Measurements from ENCODE around the gene CTSZ. TPM values are rescaled to one million over a fixed set of nuclear protein-coding genes. Genes with fewer than 3 reads are reported as not detected.
A peak's percentile ranks its signal among the peaks of the same experiment; 100 is the strongest.

Gene CTSZ
- total and polyA plus RNA-seq, 2 experiments from 2014 or later: 5.0 to 161 TPM

- Histone ChIP-seq H3K9me3 (ENCODE audit: low read depth) (no peaks in the 10 kb centered on the region), H3K27ac (peak overlapping the region; percentile 93), H3K4me2 (peak overlapping the region; percentile 97), H3K36me3 (replicated peaks; ENCODE audit: insufficient read depth, low read depth) (no peaks in the 10 kb centered on the region), H2AFZ (peak overlapping the region; percentile 87), H3K79me2 (peaks cover 47% of the 10 kb centered on the region), H3K4me1 (ENCODE audit: insufficient read depth) (peaks cover 22% of the 10 kb centered on the region), H3K4me3 (peak overlapping the region; percentile 83), H4K20me1 (ENCODE audit: insufficient read depth, poor library complexity, severe bottlenecking) (peaks cover 15% of the 10 kb centered on the region), H3K9me2 (replicated peaks; ENCODE audit: insufficient read depth) (no peaks in the 10 kb centered on the region), H3K27me3 (no peaks in the 10 kb centered on the region)
- DNase-seq (ENCODE audit: low spot score): peak; percentile 22
- TF ChIP-seq CTCF (IDR thresholded peaks at IDR 0.05; ENCODE audit: poor library complexity) (no peak), EZH2 (IDR thresholded peaks at IDR 0.05; ENCODE audit: borderline replicate concordance) (no peak), EZH2phosphoT487 (IDR thresholded peaks at IDR 0.05; ENCODE audit: low read depth, severe bottlenecking, unreplicated experiment) (no peak)
- WGBS (ENCODE audit: low lambda C conversion rate, missing lambda C conversion rate): 24% methylated on average over 21 of the region's 29 CpGs
Observed at GRCh38 chr20:58981628-58982364, 25.3 kb downstream of the CTSZ start.

- H3K36me3 ChIP-seq (replicated peaks; ENCODE audit: insufficient read depth, low read depth): no peaks in the 10 kb centered on the region
- TF ChIP-seq EZH2 (IDR thresholded peaks at IDR 0.05; ENCODE audit: borderline replicate concordance) (no peak), EZH2phosphoT487 (IDR thresholded peaks at IDR 0.05; ENCODE audit: low read depth, severe bottlenecking, unreplicated experiment) (no peak), CTCF (IDR thresholded peaks at IDR 0.05; ENCODE audit: poor library complexity) (no peak)
- peaks cover 45% of the 10 kb centered on the region for H3K79me2 ChIP-seq
- peak; percentile 95 for DNase-seq (ENCODE audit: low spot score)
- peak within 1 kb of the TSS; percentile 97 for H3K4me2 ChIP-seq
- H4K20me1 ChIP-seq (ENCODE audit: insufficient read depth, poor library complexity, severe bottlenecking): peaks cover 15% of the 10 kb centered on the region
- no peaks in the 10 kb centered on the region for H3K9me3 ChIP-seq (ENCODE audit: low read depth)
- no peaks in the 10 kb centered on the region for H3K9me2 ChIP-seq (replicated peaks; ENCODE audit: insufficient read depth)
- WGBS (ENCODE audit: low lambda C conversion rate, missing lambda C conversion rate): 51% methylated on average over 23 of the region's 109 CpGs
- peak within 1 kb of the TSS; percentile 99 for H2AFZ ChIP-seq
- peak within 1 kb of the TSS; percentile 83 for H3K4me3 ChIP-seq
- H3K27ac ChIP-seq: peak within 1 kb of the TSS; percentile 93
- H3K27me3 ChIP-seq: no peaks in the 10 kb centered on the region
- peaks cover 22% of the 10 kb centered on the region for H3K4me1 ChIP-seq (ENCODE audit: insufficient read depth)
Observed at GRCh38 chr20:58980711-58981627, 26.1 kb downstream of the CTSZ start, which contains the start of gene NELFCD. Gene NELFCD, plus strand, starts transcription at chr20:58981256. Its CDS starts 54 bp downstream, at chr20:58981310.

- Histone ChIP-seq H3K79me2 (peaks cover 22% of the 10 kb centered on the region), H3K4me2 (no peak overlapping the region), H3K36me3 (replicated peaks; ENCODE audit: insufficient read depth, low read depth) (no peaks in the 10 kb centered on the region), H3K4me1 (ENCODE audit: insufficient read depth) (peaks cover 14% of the 10 kb centered on the region), H2AFZ (no peak overlapping the region), H3K9me2 (replicated peaks; ENCODE audit: insufficient read depth) (no peaks in the 10 kb centered on the region), H3K27me3 (no peaks in the 10 kb centered on the region), H3K27ac (no peak overlapping the region), H4K20me1 (ENCODE audit: insufficient read depth, poor library complexity, severe bottlenecking) (peaks cover 9% of the 10 kb centered on the region), H3K9me3 (ENCODE audit: low read depth) (no peaks in the 10 kb centered on the region), H3K4me3 (no peak overlapping the region)
- no peak for TF ChIP-seq CTCF (IDR thresholded peaks at IDR 0.05; ENCODE audit: poor library complexity)
- TF ChIP-seq EZH2phosphoT487 (IDR thresholded peaks at IDR 0.05; ENCODE audit: low read depth, severe bottlenecking, unreplicated experiment): no peak
- no peak for TF ChIP-seq EZH2 (IDR thresholded peaks at IDR 0.05; ENCODE audit: borderline replicate concordance)
- no peak for DNase-seq (ENCODE audit: low spot score)
- 77% methylated on average over 6 of the region's 6 CpGs for WGBS (ENCODE audit: low lambda C conversion rate, missing lambda C conversion rate)
Observed at GRCh38 chr20:58978351-58979190, 28.5 kb downstream of the CTSZ start.
